Stimulated activated CD4-positive, alpha-beta T cell treated with anti-CD3 and anti-CD28 coated beads, Interleukin-15, amount 100 ng/mL, for 48 hours (primary cell): Measurements from ENCODE around the gene ZNF207.
"Not testable (repeated sequence)": the region's sequence is repeated elsewhere in the genome, so short reads cannot be mapped to it uniquely, and the experiment has no call there.

Experiments used
- DNase-seq, 2 donors: peaks; one replicate each; pipeline ENCODE4 v3.0.0-alpha.2; 2020; ENCODE audit warnings: low read depth in 2 of 2

Gene ZNF207

DNA sequence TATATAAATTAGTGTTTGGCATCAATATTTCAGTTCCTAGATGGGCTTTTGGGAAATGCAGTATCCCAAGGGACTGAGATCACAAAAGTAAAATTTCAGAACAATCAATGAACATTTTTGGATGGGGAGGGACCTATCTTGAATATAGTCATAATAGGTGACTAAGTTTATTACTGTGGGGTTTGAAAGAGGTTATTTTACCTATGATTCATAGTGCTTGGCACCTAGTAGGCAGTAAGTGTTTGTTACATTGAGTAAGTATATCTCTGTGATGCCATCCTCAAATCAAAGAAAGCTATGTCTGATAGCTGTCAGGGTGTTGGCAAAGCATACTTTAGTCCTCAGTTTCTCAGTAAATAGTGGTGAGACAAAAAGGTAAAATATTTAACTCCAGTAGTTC lies 36.9 kb downstream of the ZNF207 start:
- no peak for DNase-seq

DNA sequence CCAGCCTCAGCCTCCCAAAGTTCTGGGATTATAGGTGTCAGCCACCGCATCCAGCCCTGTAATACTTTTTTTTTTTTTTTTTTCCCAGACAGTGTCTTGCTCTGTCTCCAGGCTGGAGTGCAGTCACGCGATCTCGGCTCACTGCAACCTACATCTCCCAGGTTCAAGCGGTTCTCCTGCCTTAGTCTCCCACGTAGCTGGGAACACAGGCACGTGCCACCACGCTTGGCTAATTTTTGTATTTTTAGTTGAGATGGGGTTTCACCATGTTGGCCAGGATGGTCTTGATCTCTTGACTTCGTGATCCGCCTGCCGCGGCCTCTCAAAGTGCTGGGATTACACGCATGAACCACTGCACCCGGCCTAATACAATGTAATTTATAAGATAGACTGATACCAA lies 38.2 kb downstream of the ZNF207 start:
- DNase-seq = not testable (repeated sequence)

DNA sequence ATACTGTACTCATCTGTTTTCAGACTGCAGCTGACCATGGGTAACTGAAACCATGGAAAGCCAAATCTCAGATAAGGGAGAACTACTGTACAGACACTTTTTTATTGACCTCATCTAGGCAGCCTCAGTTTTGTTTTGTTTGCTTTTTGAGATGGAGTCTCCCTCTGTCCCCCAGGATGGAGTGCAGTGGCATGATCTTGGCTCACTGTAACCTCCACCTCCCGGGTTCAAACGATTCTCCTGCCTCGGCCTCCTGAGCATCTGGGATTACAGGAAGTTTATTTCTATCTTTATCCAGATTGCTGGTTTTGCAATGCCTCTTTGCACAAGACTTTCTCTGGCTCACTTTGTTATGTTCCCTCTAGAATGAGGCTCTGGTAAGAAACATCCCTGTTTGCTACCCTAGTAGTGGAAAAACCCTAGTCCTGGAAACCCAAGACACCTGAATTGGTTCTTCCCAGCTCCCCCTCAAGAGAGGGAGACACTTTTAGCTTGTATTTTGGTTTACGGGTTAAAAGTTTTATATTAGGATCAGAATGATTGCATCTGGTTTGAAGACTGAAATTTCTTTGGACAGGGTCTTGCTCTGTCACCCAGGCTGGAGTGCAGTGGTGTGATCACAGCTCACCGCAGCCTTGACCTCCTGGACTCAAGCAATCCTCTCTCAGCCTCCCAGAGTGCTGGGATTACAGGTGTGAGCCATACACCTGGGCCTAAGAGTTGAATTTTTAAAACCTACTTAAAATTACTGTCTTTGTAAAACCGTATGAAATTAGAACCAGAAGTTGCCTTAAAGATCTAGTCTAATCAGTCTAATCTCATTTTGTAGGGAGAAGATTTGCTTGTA lies 38.9 kb downstream of the ZNF207 start:
- no peak for DNase-seq

DNA sequence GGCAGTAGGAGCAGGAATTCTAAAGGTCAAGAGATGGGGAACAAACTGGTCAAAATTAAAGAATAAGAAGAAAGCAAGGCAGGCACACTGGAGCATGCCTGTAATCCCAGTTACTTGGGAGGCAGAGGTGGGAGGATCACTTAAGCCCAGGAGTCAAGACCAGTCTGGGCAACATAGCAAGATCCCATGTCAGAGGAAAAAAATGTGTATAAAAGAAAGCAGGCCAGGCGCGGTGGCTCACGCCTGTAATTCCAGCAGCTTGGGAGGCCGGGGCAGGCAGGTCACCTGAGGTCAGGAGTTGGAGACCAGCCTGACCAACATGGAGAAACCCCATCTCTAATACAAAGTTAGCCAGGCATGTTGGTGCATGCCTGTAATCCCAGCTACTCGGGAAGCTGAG lies 43.9 kb downstream of the ZNF207 start:
- DNase-seq = no peak

DNA sequence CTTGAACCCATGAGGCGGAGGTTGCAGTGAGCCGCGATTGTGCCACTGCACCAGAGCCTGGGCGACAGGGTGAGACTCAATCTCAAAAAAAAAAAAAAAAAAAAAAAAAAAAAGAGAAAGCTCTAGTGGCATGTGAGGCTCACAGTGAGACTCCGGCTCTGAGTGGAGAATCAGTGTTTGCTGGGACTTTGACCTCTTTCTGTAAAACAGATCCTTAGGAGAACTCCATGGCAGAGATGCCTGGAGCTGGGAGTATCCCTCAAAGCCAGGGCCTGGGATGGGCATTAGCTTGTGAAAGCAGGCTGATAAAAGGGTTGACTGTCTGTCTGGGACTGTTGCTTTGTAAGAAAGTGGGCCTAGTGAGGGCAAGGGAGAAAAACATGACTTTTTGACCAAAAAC lies 46.4 kb downstream of the ZNF207 start:
- no peak for DNase-seq

DNA sequence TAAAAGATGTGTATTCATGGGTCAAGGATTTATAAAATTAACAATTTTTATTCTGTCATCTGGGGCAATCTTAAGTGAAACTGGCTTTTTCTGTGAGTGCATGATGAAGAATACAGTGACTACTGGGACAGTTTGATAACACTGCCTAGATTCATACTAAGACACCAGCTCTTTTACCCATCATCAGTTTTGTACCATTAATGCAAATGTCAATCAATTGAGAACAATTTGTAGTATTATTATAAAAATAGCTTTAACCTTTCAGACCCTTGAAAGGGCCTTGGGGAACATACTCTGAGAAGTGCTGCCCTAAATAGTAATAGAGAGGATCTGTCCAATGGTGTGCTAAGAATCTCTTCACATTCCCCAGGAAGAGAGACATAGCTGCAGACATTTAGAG lies 49.0 kb downstream of the ZNF207 start:
- DNase-seq = no peak

DNA sequence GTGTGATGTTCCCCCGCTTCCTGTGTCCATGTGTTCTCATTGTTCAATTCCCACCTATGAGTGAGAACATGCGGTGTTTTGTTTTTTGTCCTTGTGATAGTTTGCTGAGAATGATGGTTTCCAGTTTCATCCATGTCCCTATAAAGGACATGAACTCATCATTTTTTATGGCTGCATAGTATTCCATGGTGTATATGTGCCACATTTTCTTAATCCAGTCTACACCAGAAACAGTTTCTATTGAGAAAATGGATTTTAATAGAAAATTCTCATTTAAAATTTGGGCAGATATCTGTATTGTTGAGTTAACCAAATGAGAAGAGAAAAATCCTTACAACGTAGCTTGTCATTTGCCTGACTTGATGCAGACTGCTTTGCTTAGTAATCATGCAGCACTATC lies 60.1 kb downstream of the ZNF207 start:
- DNase-seq = not testable (repeated sequence)

DNA sequence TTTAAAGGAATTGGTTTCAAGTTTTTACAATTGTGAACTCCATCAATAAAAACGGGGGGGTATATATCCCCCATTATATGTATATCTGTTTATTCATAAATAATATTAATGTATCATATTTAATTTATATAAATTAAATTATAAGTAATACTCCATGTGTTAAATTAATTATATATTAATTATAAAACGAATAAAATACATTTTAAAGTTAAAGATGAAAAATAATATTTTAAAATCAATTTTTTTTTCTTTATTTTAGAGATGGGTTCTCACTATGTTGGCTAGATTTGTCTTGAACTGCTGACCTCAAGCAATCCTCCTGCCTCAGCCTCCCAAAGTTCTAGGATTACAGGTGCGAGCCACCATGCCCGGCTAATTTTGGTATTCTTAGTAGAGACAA lies 76.9 kb downstream of the ZNF207 start:
- DNase-seq = no peak

DNA sequence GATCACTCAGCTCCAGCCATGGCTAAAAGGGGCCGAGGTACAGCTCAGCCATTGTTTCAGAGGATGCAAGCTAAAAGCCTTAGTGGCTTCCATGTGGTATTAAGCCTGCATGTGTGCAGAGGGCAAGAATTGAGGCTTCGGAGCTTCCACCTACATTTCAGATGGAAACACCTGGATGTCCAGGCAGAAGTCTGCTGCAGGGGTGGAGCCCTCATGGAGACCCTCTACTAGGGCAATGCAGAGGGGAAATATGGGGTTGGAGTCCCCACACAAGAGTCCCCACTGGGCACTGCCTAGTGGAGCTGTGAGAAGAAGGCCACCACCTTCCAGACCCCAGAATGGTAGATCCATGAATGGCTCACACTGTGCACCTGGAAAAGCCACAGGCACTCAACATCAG lies 79.6 kb downstream of the ZNF207 start:
- no peak for DNase-seq
